Neural crest cell (in vitro differentiated cells): Measurements from ENCODE around the gene EPS8. TPM values are rescaled to one million over a fixed set of nuclear protein-coding genes. Genes with fewer than 3 reads are reported as not detected.

Experiments
- DNase-seq: peaks from one replicate; pipeline ENCODE4 v3.0.0; 2021; ENCODE audit warnings: low read depth, mixed read lengths, low spot score
- H3K27ac Mint-ChIP-seq: one replicate; pipeline ENCODE4 v1.8.0; 2021; ENCODE audit warnings: mild to moderate bottlenecking, mixed read lengths; ENCODE audit not compliant: unreplicated experiment
- H3K27me3 Mint-ChIP-seq: 2 replicates; pipeline ENCODE4 v1.8.0; 2021; ENCODE audit warnings: low read depth, mild to moderate bottlenecking, mixed read lengths
- H3K36me3 Mint-ChIP-seq: 2 replicates; pipeline ENCODE4 v1.8.0; 2021; ENCODE audit warnings: low read depth, mild to moderate bottlenecking, mixed read lengths
- H3K4me1 Mint-ChIP-seq: 2 replicates; pipeline ENCODE4 v1.8.0; 2021; ENCODE audit warnings: mixed read lengths
- H3K4me3 Mint-ChIP-seq: one replicate; pipeline ENCODE4 v1.8.0; 2021; ENCODE audit warnings: mild to moderate bottlenecking, mixed read lengths
- H3K9me3 Mint-ChIP-seq: 2 replicates; pipeline ENCODE4 v1.8.0; 2021; ENCODE audit warnings: mixed read lengths
- CTCF ChIP-seq: fragments of 200-600 bp; sonication (generic); conservative IDR thresholded peaks from 2 replicates; pipeline ENCODE4 v1.5.0; 2021; ENCODE audit warnings: antibody characterized with exemption, mild to moderate bottlenecking
- total RNA-seq: library from RNA; stranded (reverse); gene quantifications from 2 replicates; pipeline ENCODE4 v1.2.1, GENCODE V29; 2021

EPS8 gene
- total RNA-seq, 1 donor from 2014 or later, result 24.4 TPM

- H3K9me3 Mint-ChIP-seq, result peaks cover 3% of the 10 kb centered on the region
Observed at GRCh38 chr12:15819644-15820437, 30.7 kb upstream of the EPS8 start.

GRCh38 chr12:15818418-15818817 lies 29.2 kb upstream of the EPS8 start:
- no peak overlapping the region for H3K27ac Mint-ChIP-seq
- H3K4me1 Mint-ChIP-seq, result peaks cover 5% of the 10 kb centered on the region
- no peak overlapping the region for H3K4me3 Mint-ChIP-seq
- DNase-seq, result no peak
- H3K9me3 Mint-ChIP-seq, result peaks cover 3% of the 10 kb centered on the region
- H3K27me3 Mint-ChIP-seq, result no peaks in the 10 kb centered on the region
- no peaks in the 10 kb centered on the region for H3K36me3 Mint-ChIP-seq
- TF ChIP-seq CTCF, result no peak

More at GRCh38 chr12:15819644-15820437, 30.7 kb upstream of the EPS8 start:
- Mint-ChIP-seq H3K27ac (no peak overlapping the region), H3K36me3 (no peaks in the 10 kb centered on the region), H3K4me3 (no peak overlapping the region), H3K27me3 (no peaks in the 10 kb centered on the region), H3K4me1 (peaks cover 9% of the 10 kb centered on the region)
- DNase-seq, result no peak
- TF ChIP-seq CTCF, result no peak

DNA sequence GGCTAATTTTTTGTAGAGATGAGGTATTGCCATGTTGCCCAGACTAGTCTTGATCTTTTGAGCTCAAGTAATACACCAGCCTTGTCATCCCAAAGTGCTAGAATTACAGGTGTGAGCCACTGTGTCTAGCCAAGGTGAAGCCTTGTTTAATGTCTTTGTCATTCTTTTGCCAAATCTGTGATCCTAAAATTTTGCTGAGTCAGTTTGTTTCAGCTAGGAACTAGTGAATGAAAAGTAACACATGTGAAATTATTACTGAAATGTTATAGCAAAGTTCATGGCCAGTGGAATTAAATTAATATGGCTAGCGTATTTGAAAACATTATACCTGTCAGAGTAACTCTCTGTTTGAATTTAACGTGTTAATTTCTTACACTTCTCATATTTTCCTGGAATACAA lies 26.5 kb upstream of the EPS8 start:
- no peak overlapping the region for H3K27ac Mint-ChIP-seq
- TF ChIP-seq CTCF, result no peak
- DNase-seq, result no peak
- H3K9me3 Mint-ChIP-seq, result peaks cover 3% of the 10 kb centered on the region
- no peaks in the 10 kb centered on the region for H3K36me3 Mint-ChIP-seq
- H3K4me1 Mint-ChIP-seq, result no peaks in the 10 kb centered on the region
- no peaks in the 10 kb centered on the region for H3K27me3 Mint-ChIP-seq
- no peak overlapping the region for H3K4me3 Mint-ChIP-seq

- H3K27ac Mint-ChIP-seq, result no peak overlapping the region
- H3K9me3 Mint-ChIP-seq, result no peaks in the 10 kb centered on the region
- no peak for TF ChIP-seq CTCF
- H3K4me3 Mint-ChIP-seq, result no peak overlapping the region
- no peaks in the 10 kb centered on the region for H3K27me3 Mint-ChIP-seq
- H3K36me3 Mint-ChIP-seq, result no peaks in the 10 kb centered on the region
- no peaks in the 10 kb centered on the region for H3K4me1 Mint-ChIP-seq
- no peak for DNase-seq
Observed at GRCh38 chr12:15811214-15812127, 22.3 kb upstream of the EPS8 start.

GRCh38 chr12:15808652-15809051 lies 19.5 kb upstream of the EPS8 start:
- Mint-ChIP-seq H3K4me3 (no peak overlapping the region), H3K36me3 (no peaks in the 10 kb centered on the region), H3K9me3 (no peaks in the 10 kb centered on the region), H3K27ac (no peak overlapping the region), H3K4me1 (no peaks in the 10 kb centered on the region), H3K27me3 (no peaks in the 10 kb centered on the region)
- no peak for DNase-seq
- TF ChIP-seq CTCF, result no peak
